ENCODE data around the gene GDAP1L1. TPM values are rescaled to one million over a fixed set of nuclear protein-coding genes. Genes with fewer than 3 reads are reported as not detected.

GDAP1L1 gene
- total and polyA plus RNA-seq, 4 donors, result 24.5 to 137 (median 79.8) TPM

- no peak overlapping the region for H3K27ac ChIP-seq (ENCODE audit: low read depth, low read length)
- peak in 5 of 6 donors; percentile 17 to 72 (median 22) for DNase-seq (ENCODE audit: low read depth in 4 of 6, low spot score in 6 of 6)
- WGBS (ENCODE audit: insufficient coverage), result 35% methylated on average over 4 of the region's 11 CpGs
- no peaks in the 10 kb centered on the region for H3K27me3 ChIP-seq (ENCODE audit: control insufficient read depth, insufficient read depth, low read length)
- no peaks in the 10 kb centered on the region for H3K9me3 ChIP-seq (ENCODE audit: control insufficient read depth, insufficient read depth, low read length)
- no peak overlapping the region for H3K4me3 ChIP-seq (ENCODE audit: low read depth, low read length)
- H3K4me1 ChIP-seq (ENCODE audit: control insufficient read depth, insufficient read depth, low read length), result peaks cover under 1% of the 10 kb centered on the region
- H3K36me3 ChIP-seq (ENCODE audit: control insufficient read depth, insufficient read depth, low read length), result peaks cover 16% of the 10 kb centered on the region
These were observed 29.6 kb upstream of the GDAP1L1 start for GRCh38 chr20:44217342-44218092.

GRCh38 chr20:44218446-44218845 is 28.7 kb upstream of the GDAP1L1 start:
- Histone ChIP-seq H3K36me3 (ENCODE audit: control insufficient read depth, insufficient read depth, low read length) (peaks cover 16% of the 10 kb centered on the region), H3K4me3 (ENCODE audit: low read depth, low read length) (no peak overlapping the region), H3K27me3 (ENCODE audit: control insufficient read depth, insufficient read depth, low read length) (no peaks in the 10 kb centered on the region), H3K4me1 (ENCODE audit: control insufficient read depth, insufficient read depth, low read length) (no peaks in the 10 kb centered on the region), H3K27ac (ENCODE audit: low read depth, low read length) (no peak overlapping the region), H3K9me3 (ENCODE audit: control insufficient read depth, insufficient read depth, low read length) (no peaks in the 10 kb centered on the region)
- 86% methylated on average over 1 of the region's 4 CpGs for WGBS (ENCODE audit: insufficient coverage)
- DNase-seq (ENCODE audit: low read depth in 4 of 6, low spot score in 6 of 6), result no peak

GRCh38 chr20:44219170-44219730 is 27.9 kb upstream of the GDAP1L1 start:
- Histone ChIP-seq H3K4me3 (ENCODE audit: low read depth, low read length) (no peak overlapping the region), H3K27me3 (ENCODE audit: control insufficient read depth, insufficient read depth, low read length) (no peaks in the 10 kb centered on the region), H3K27ac (ENCODE audit: low read depth, low read length) (no peak overlapping the region), H3K4me1 (ENCODE audit: control insufficient read depth, insufficient read depth, low read length) (no peaks in the 10 kb centered on the region), H3K36me3 (ENCODE audit: control insufficient read depth, insufficient read depth, low read length) (peaks cover 16% of the 10 kb centered on the region), H3K9me3 (ENCODE audit: control insufficient read depth, insufficient read depth, low read length) (no peaks in the 10 kb centered on the region)
- WGBS (ENCODE audit: insufficient coverage), result 63% methylated on average over 4 of the region's 5 CpGs
- no peak for DNase-seq (ENCODE audit: low read depth in 4 of 6, low spot score in 6 of 6)

GRCh38 chr20:44219791-44220190 is 27.3 kb upstream of the GDAP1L1 start:
- Histone ChIP-seq H3K36me3 (ENCODE audit: control insufficient read depth, insufficient read depth, low read length) (peaks cover 16% of the 10 kb centered on the region), H3K27ac (ENCODE audit: low read depth, low read length) (no peak overlapping the region), H3K9me3 (ENCODE audit: control insufficient read depth, insufficient read depth, low read length) (no peaks in the 10 kb centered on the region), H3K4me1 (ENCODE audit: control insufficient read depth, insufficient read depth, low read length) (no peaks in the 10 kb centered on the region), H3K27me3 (ENCODE audit: control insufficient read depth, insufficient read depth, low read length) (no peaks in the 10 kb centered on the region), H3K4me3 (ENCODE audit: low read depth, low read length) (no peak overlapping the region)
- no peak for DNase-seq (ENCODE audit: low read depth in 4 of 6, low spot score in 6 of 6)
- 87% methylated on average over 5 of the region's 6 CpGs for WGBS (ENCODE audit: insufficient coverage)

- no peak for DNase-seq (ENCODE audit: low read depth in 4 of 6, low spot score in 6 of 6)
- no peaks in the 10 kb centered on the region for H3K4me1 ChIP-seq (ENCODE audit: control insufficient read depth, insufficient read depth, low read length)
- H3K4me3 ChIP-seq (ENCODE audit: low read depth, low read length), result no peak overlapping the region
- WGBS (ENCODE audit: insufficient coverage), result 93% methylated on average over 2 of the region's 3 CpGs
- H3K36me3 ChIP-seq (ENCODE audit: control insufficient read depth, insufficient read depth, low read length), result peaks cover 10% of the 10 kb centered on the region
- H3K27me3 ChIP-seq (ENCODE audit: control insufficient read depth, insufficient read depth, low read length), result no peaks in the 10 kb centered on the region
- no peak overlapping the region for H3K27ac ChIP-seq (ENCODE audit: low read depth, low read length)
- no peaks in the 10 kb centered on the region for H3K9me3 ChIP-seq (ENCODE audit: control insufficient read depth, insufficient read depth, low read length)
These were observed 25.6 kb upstream of the GDAP1L1 start for GRCh38 chr20:44221368-44221954.

GRCh38 chr20:44222027-44222426 is 25.1 kb upstream of the GDAP1L1 start:
- Histone ChIP-seq H3K27me3 (ENCODE audit: control insufficient read depth, insufficient read depth, low read length) (no peaks in the 10 kb centered on the region), H3K27ac (ENCODE audit: low read depth, low read length) (no peak overlapping the region), H3K4me3 (ENCODE audit: low read depth, low read length) (no peak overlapping the region), H3K9me3 (ENCODE audit: control insufficient read depth, insufficient read depth, low read length) (no peaks in the 10 kb centered on the region), H3K4me1 (ENCODE audit: control insufficient read depth, insufficient read depth, low read length) (no peaks in the 10 kb centered on the region), H3K36me3 (ENCODE audit: control insufficient read depth, insufficient read depth, low read length) (peaks cover 8% of the 10 kb centered on the region)
- DNase-seq (ENCODE audit: low read depth in 4 of 6, low spot score in 6 of 6), result no peak
- WGBS (ENCODE audit: insufficient coverage), result 95% methylated on average over 5 of the region's 5 CpGs

- no peaks in the 10 kb centered on the region for H3K9me3 ChIP-seq (ENCODE audit: control insufficient read depth, insufficient read depth, low read length)
- peaks cover 8% of the 10 kb centered on the region for H3K36me3 ChIP-seq (ENCODE audit: control insufficient read depth, insufficient read depth, low read length)
- H3K27me3 ChIP-seq (ENCODE audit: control insufficient read depth, insufficient read depth, low read length), result no peaks in the 10 kb centered on the region
- no peak overlapping the region for H3K4me3 ChIP-seq (ENCODE audit: low read depth, low read length)
- 53% methylated on average over 4 of the region's 7 CpGs for WGBS (ENCODE audit: insufficient coverage)
- H3K4me1 ChIP-seq (ENCODE audit: control insufficient read depth, insufficient read depth, low read length), result no peaks in the 10 kb centered on the region
- DNase-seq (ENCODE audit: low read depth in 4 of 6, low spot score in 6 of 6), result no peak
- no peak overlapping the region for H3K27ac ChIP-seq (ENCODE audit: low read depth, low read length)
These were observed 24.3 kb upstream of the GDAP1L1 start for GRCh38 chr20:44222633-44223368.

GRCh38 chr20:44223721-44224120 is 23.4 kb upstream of the GDAP1L1 start:
- no peaks in the 10 kb centered on the region for H3K27me3 ChIP-seq (ENCODE audit: control insufficient read depth, insufficient read depth, low read length)
- no peaks in the 10 kb centered on the region for H3K4me1 ChIP-seq (ENCODE audit: control insufficient read depth, insufficient read depth, low read length)
- no peaks in the 10 kb centered on the region for H3K9me3 ChIP-seq (ENCODE audit: control insufficient read depth, insufficient read depth, low read length)
- H3K4me3 ChIP-seq (ENCODE audit: low read depth, low read length), result no peak overlapping the region
- H3K27ac ChIP-seq (ENCODE audit: low read depth, low read length), result no peak overlapping the region
- WGBS (ENCODE audit: insufficient coverage), result no CpG with 5 or more reads among the region's 5 CpGs
- H3K36me3 ChIP-seq (ENCODE audit: control insufficient read depth, insufficient read depth, low read length), result peaks cover 8% of the 10 kb centered on the region
- DNase-seq (ENCODE audit: low read depth in 4 of 6, low spot score in 6 of 6), result no peak

GRCh38 chr20:44224637-44225036 is 22.5 kb upstream of the GDAP1L1 start:
- 82% methylated on average over 5 of the region's 5 CpGs for WGBS (ENCODE audit: insufficient coverage)
- DNase-seq (ENCODE audit: low read depth in 4 of 6, low spot score in 6 of 6), result no peak
- Histone ChIP-seq H3K4me1 (ENCODE audit: control insufficient read depth, insufficient read depth, low read length) (no peaks in the 10 kb centered on the region), H3K27ac (ENCODE audit: low read depth, low read length) (no peak overlapping the region), H3K4me3 (ENCODE audit: low read depth, low read length) (no peak overlapping the region), H3K9me3 (ENCODE audit: control insufficient read depth, insufficient read depth, low read length) (no peaks in the 10 kb centered on the region), H3K27me3 (ENCODE audit: control insufficient read depth, insufficient read depth, low read length) (no peaks in the 10 kb centered on the region), H3K36me3 (ENCODE audit: control insufficient read depth, insufficient read depth, low read length) (peaks cover 8% of the 10 kb centered on the region)

Data from spinal cord (tissue), 10 donors.